Smooth muscle cell (in vitro differentiated cells): ENCODE data around the gene BMAL1. TPM values are rescaled to one million over a fixed set of nuclear protein-coding genes. Genes with fewer than 3 reads are reported as not detected.

Experiments
- DNase-seq: peaks from one replicate; lab custom pipeline; 2025; ENCODE audit not compliant: unreplicated experiment; lab: John Stamatoyannopoulos, UW
- H2AFZ ChIP-seq: fragments of 200-600 bp; sonication (generic); 2 replicates; pipeline ENCODE4 v1.6.0; 2016; ENCODE audit warnings: antibody characterized with exemption, low read depth, mild to moderate bottlenecking
- H3F3A ChIP-seq: fragments of 200-600 bp; sonication (generic); 2 replicates; pipeline ENCODE4 v1.6.0; 2017; ENCODE audit warnings: antibody characterized with exemption, low read depth
- H3K27ac ChIP-seq: fragments of 200-600 bp; sonication (generic); 2 replicates; pipeline ENCODE4 v1.5.1; 2016; ENCODE audit warnings: low read depth, mild to moderate bottlenecking
- H3K27me3 ChIP-seq: fragments of 200-600 bp; sonication (generic); 2 replicates; pipeline ENCODE4 v1.6.1; 2016; ENCODE audit warnings: low read depth, mild to moderate bottlenecking
- H3K36me3 ChIP-seq: fragments of 200-600 bp; sonication (generic); 2 replicates; pipeline ENCODE4 v1.5.1; 2016; ENCODE audit warnings: low read depth
- H3K4me1 ChIP-seq: fragments of 200-600 bp; sonication (generic); 2 replicates; pipeline ENCODE4 v1.5.1; 2016; ENCODE audit warnings: low read depth
- H3K4me2 ChIP-seq: fragments of 200-600 bp; sonication (generic); 2 replicates; pipeline ENCODE4 v1.6.0; 2016; ENCODE audit warnings: mild to moderate bottlenecking
- H3K4me3 ChIP-seq: fragments of 200-600 bp; sonication (generic); 2 replicates; pipeline ENCODE4 v1.5.1; 2016; ENCODE audit warnings: mild to moderate bottlenecking
- H3K79me2 ChIP-seq: fragments of 200-600 bp; sonication (generic); 2 replicates; pipeline ENCODE4 v1.6.0; 2016; ENCODE audit warnings: low read depth, mild to moderate bottlenecking
- H3K9ac ChIP-seq: fragments of 200-600 bp; sonication (generic); 2 replicates; pipeline ENCODE4 v1.6.0; 2016; ENCODE audit warnings: low read depth
- H3K9me3 ChIP-seq: fragments of 200-600 bp; sonication (generic); replicated peaks from 2 replicates; pipeline ENCODE4 v1.5.1; 2016; ENCODE audit warnings: low read depth
- H4K20me1 ChIP-seq: fragments of 200-600 bp; sonication (generic); 2 replicates; pipeline ENCODE4 v1.6.0; 2016; ENCODE audit warnings: low read depth
- CTCF ChIP-seq: fragments of 200-600 bp; sonication (generic); IDR thresholded peaks from 2 replicates; pipeline ENCODE4 v1.5.1; 2017; ENCODE audit warnings: borderline replicate concordance, mild to moderate bottlenecking, antibody characterized with exemption; ENCODE audit not compliant: insufficient read depth, poor library complexity, severe bottlenecking
- WGBS: methylation state at CpG from one replicate; pipeline ENCODE4 v1.1.7; 2016; ENCODE audit warnings: low lambda C conversion rate; 5-methylcytosine and 5-hydroxymethylcytosine counted together
- polyA plus RNA-seq: library from polyadenylated mRNA; unstranded; fragments of >200 nt; fragmentation: Nextera tagmentation; extraction: Ambion mirVana; gene quantifications from 2 replicates; pipeline ENCODE4 v1.2.1, GENCODE V29; 2016
- total RNA-seq: library from RNA; depleted of rRNA; stranded (reverse); fragments of >200 nt; gene quantifications from 2 replicates; pipeline ENCODE4 v1.2.3, GENCODE V29; 2014

BMAL1 gene
- total and polyA plus RNA-seq, 2 experiments from 2014 or later = 9.9 to 24.5 TPM

- Histone ChIP-seq H2AFZ (peak overlapping the region; percentile 64), H3K4me2 (no peak overlapping the region), H3K4me3 (no peak overlapping the region), H3K36me3 (no peaks in the 10 kb centered on the region), H3F3A (peaks cover 4% of the 10 kb centered on the region), H3K9ac (no peak overlapping the region), H4K20me1 (no peaks in the 10 kb centered on the region), H3K4me1 (peaks cover 10% of the 10 kb centered on the region), H3K27ac (no peak overlapping the region), H3K79me2 (no peaks in the 10 kb centered on the region), H3K27me3 (no peaks in the 10 kb centered on the region), H3K9me3 (no peaks in the 10 kb centered on the region)
- DNase-seq = no peak
- TF ChIP-seq CTCF = no peak
- 73% methylated on average over 2 of the region's 2 CpGs for WGBS
Observed at GRCh38 chr11:13229711-13230318, 47.8 kb upstream of the BMAL1 start.

- no peaks in the 10 kb centered on the region for H3K79me2 ChIP-seq
- DNase-seq = no peak
- TF ChIP-seq CTCF = no peak
- H4K20me1 ChIP-seq = no peaks in the 10 kb centered on the region
- peaks cover 10% of the 10 kb centered on the region for H3K4me1 ChIP-seq
- no peaks in the 10 kb centered on the region for H3K36me3 ChIP-seq
- no peak overlapping the region for H3K9ac ChIP-seq
- 88% methylated on average over 1 of the region's 1 CpG for WGBS
- H3K4me3 ChIP-seq = no peak overlapping the region
- H3F3A ChIP-seq = peaks cover 4% of the 10 kb centered on the region
- H3K9me3 ChIP-seq = no peaks in the 10 kb centered on the region
- no peaks in the 10 kb centered on the region for H3K27me3 ChIP-seq
- no peak overlapping the region for H3K27ac ChIP-seq
- H2AFZ ChIP-seq = no peak overlapping the region
- no peak overlapping the region for H3K4me2 ChIP-seq
Observed at GRCh38 chr11:13233173-13233745, 44.3 kb upstream of the BMAL1 start.

- DNase-seq = no peak
- WGBS = 70% methylated on average over 3 of the region's 3 CpGs
Observed at GRCh38 chr11:13235895-13236294, 41.7 kb upstream of the BMAL1 start.

More at GRCh38 chr11:13235895-13236294, 41.7 kb upstream of the BMAL1 start:
- H3K9me3 ChIP-seq = no peaks in the 10 kb centered on the region
- H4K20me1 ChIP-seq = no peaks in the 10 kb centered on the region
- no peak overlapping the region for H3K27ac ChIP-seq
- H2AFZ ChIP-seq = no peak overlapping the region
- H3K4me2 ChIP-seq = no peak overlapping the region
- no peak for TF ChIP-seq CTCF
- no peaks in the 10 kb centered on the region for H3F3A ChIP-seq
- H3K4me3 ChIP-seq = no peak overlapping the region
- H3K36me3 ChIP-seq = no peaks in the 10 kb centered on the region
- no peak overlapping the region for H3K9ac ChIP-seq
- H3K4me1 ChIP-seq = no peaks in the 10 kb centered on the region
- H3K79me2 ChIP-seq = no peaks in the 10 kb centered on the region
- H3K27me3 ChIP-seq = no peaks in the 10 kb centered on the region
